Measurements from ENCODE around the gene SLC9A9.

SLC9A9 gene

GRCh38 chr3:143471705-143472104 is 376.6 kb downstream of the SLC9A9 start:
- whole genome bisulfite sequencing (ENCODE audit: extremely low coverage, insufficient coverage, insufficient read length) = no CpG with 5 or more reads among the region's 2 CpGs
- no peak overlapping the region for H2AK5ac ChIP-seq (ENCODE audit: low read length)
- no peak overlapping the region for H2AFZ ChIP-seq (ENCODE audit: insufficient read depth, low read length, poor library complexity)
- H2BK5ac ChIP-seq (ENCODE audit: low read depth, low read length, poor library complexity) = no peak overlapping the region
- H4K8ac ChIP-seq (ENCODE audit: low read depth, low read length) = no peak overlapping the region
- H3K79me1 ChIP-seq (ENCODE audit: low read length) = no peaks in the 10 kb centered on the region
- H3K9me3 ChIP-seq (ENCODE audit: insufficient read depth, low read depth, low read length) = no peaks in the 10 kb centered on the region
- no peak for DNase-seq
- H4K91ac ChIP-seq (ENCODE audit: low read depth, low read length) = no peak overlapping the region
- no peaks in the 10 kb centered on the region for H3K4me1 ChIP-seq (ENCODE audit: control insufficient read depth in 1 of 2, insufficient read depth in 2 of 2, low read length in 2 of 2)
- H3K4me2 ChIP-seq (ENCODE audit: low read length) = no peak overlapping the region
- no peak overlapping the region for H3K4me3 ChIP-seq (ENCODE audit: low read depth, low read length)
- H3K4ac ChIP-seq (ENCODE audit: low read depth, low read length) = no peak overlapping the region
- H2BK120ac ChIP-seq (ENCODE audit: insufficient read depth, low read length, poor library complexity) = no peak overlapping the region
- H3K79me2 ChIP-seq (ENCODE audit: control insufficient read depth, insufficient read depth, low read length, poor library complexity) = no peaks in the 10 kb centered on the region
- no peak overlapping the region for H3K9ac ChIP-seq (ENCODE audit: low read length)
- H3K18ac ChIP-seq (ENCODE audit: low read length) = no peak overlapping the region
- no peak overlapping the region for H4K12ac ChIP-seq (ENCODE audit: low read depth, low read length)
- no peaks in the 10 kb centered on the region for H3K27me3 ChIP-seq (ENCODE audit: insufficient read depth, low read length)
- no peak overlapping the region for H3K23ac ChIP-seq (ENCODE audit: low read length)
- H2BK12ac ChIP-seq (ENCODE audit: low read length) = no peak overlapping the region
- no peak overlapping the region for H3K27ac ChIP-seq (ENCODE audit: low read depth, low read length)
- H3K14ac ChIP-seq (ENCODE audit: low read length) = no peak overlapping the region
- H3K36me3 ChIP-seq (ENCODE audit: control insufficient read depth in 1 of 2, insufficient read depth in 2 of 2, low read length in 2 of 2) = no peaks in the 10 kb centered on the region

- H3K14ac ChIP-seq (ENCODE audit: low read length) = no peak overlapping the region
- H2AFZ ChIP-seq (ENCODE audit: insufficient read depth, low read length, poor library complexity) = no peak overlapping the region
- H4K91ac ChIP-seq (ENCODE audit: low read depth, low read length) = no peak overlapping the region
- WGBS (ENCODE audit: extremely low coverage, insufficient coverage, insufficient read length) = no CpG with 5 or more reads among the region's 5 CpGs
- no peak overlapping the region for H4K12ac ChIP-seq (ENCODE audit: low read depth, low read length)
- no peak overlapping the region for H3K4me3 ChIP-seq (ENCODE audit: low read depth, low read length)
- H3K23ac ChIP-seq (ENCODE audit: low read length) = no peak overlapping the region
- H3K79me2 ChIP-seq (ENCODE audit: control insufficient read depth, insufficient read depth, low read length, poor library complexity) = no peaks in the 10 kb centered on the region
- no peak overlapping the region for H3K27ac ChIP-seq (ENCODE audit: low read depth, low read length)
- no peak overlapping the region for H3K4ac ChIP-seq (ENCODE audit: low read depth, low read length)
- H4K8ac ChIP-seq (ENCODE audit: low read depth, low read length) = no peak overlapping the region
- H3K79me1 ChIP-seq (ENCODE audit: low read length) = no peaks in the 10 kb centered on the region
- no peaks in the 10 kb centered on the region for H3K36me3 ChIP-seq (ENCODE audit: control insufficient read depth in 1 of 2, insufficient read depth in 2 of 2, low read length in 2 of 2)
- DNase-seq = no peak
- no peak overlapping the region for H2BK5ac ChIP-seq (ENCODE audit: low read depth, low read length, poor library complexity)
- H3K4me2 ChIP-seq (ENCODE audit: low read length) = no peak overlapping the region
- H3K27me3 ChIP-seq (ENCODE audit: insufficient read depth, low read length) = no peaks in the 10 kb centered on the region
- H3K4me1 ChIP-seq (ENCODE audit: control insufficient read depth in 1 of 2, insufficient read depth in 2 of 2, low read length in 2 of 2) = no peaks in the 10 kb centered on the region
- no peak overlapping the region for H3K18ac ChIP-seq (ENCODE audit: low read length)
- H3K9me3 ChIP-seq (ENCODE audit: insufficient read depth, low read depth, low read length) = no peaks in the 10 kb centered on the region
- H2AK5ac ChIP-seq (ENCODE audit: low read length) = no peak overlapping the region
- no peak overlapping the region for H2BK12ac ChIP-seq (ENCODE audit: low read length)
- H3K9ac ChIP-seq (ENCODE audit: low read length) = no peak overlapping the region
- no peak overlapping the region for H2BK120ac ChIP-seq (ENCODE audit: insufficient read depth, low read length, poor library complexity)
These were observed 379.1 kb downstream of the SLC9A9 start for GRCh38 chr3:143469159-143469558.

- Histone ChIP-seq H3K14ac (ENCODE audit: low read length) (no peak overlapping the region), H3K9me3 (ENCODE audit: insufficient read depth, low read depth, low read length) (no peaks in the 10 kb centered on the region), H4K12ac (ENCODE audit: low read depth, low read length) (no peak overlapping the region), H3K23ac (ENCODE audit: low read length) (no peak overlapping the region), H4K8ac (ENCODE audit: low read depth, low read length) (no peak overlapping the region), H2BK5ac (ENCODE audit: low read depth, low read length, poor library complexity) (no peak overlapping the region), H3K79me1 (ENCODE audit: low read length) (no peaks in the 10 kb centered on the region), H3K4me2 (ENCODE audit: low read length) (no peak overlapping the region), H3K36me3 (ENCODE audit: control insufficient read depth in 1 of 2, insufficient read depth in 2 of 2, low read length in 2 of 2) (no peaks in the 10 kb centered on the region), H3K79me2 (ENCODE audit: control insufficient read depth, insufficient read depth, low read length, poor library complexity) (no peaks in the 10 kb centered on the region), H2AK5ac (ENCODE audit: low read length) (no peak overlapping the region), H2BK12ac (ENCODE audit: low read length) (no peak overlapping the region), H3K27ac (ENCODE audit: low read depth, low read length) (no peak overlapping the region), H2BK120ac (ENCODE audit: insufficient read depth, low read length, poor library complexity) (no peak overlapping the region), H3K4me3 (ENCODE audit: low read depth, low read length) (no peak overlapping the region), H4K91ac (ENCODE audit: low read depth, low read length) (no peak overlapping the region), H3K27me3 (ENCODE audit: insufficient read depth, low read length) (no peaks in the 10 kb centered on the region), H3K9ac (ENCODE audit: low read length) (no peak overlapping the region), H2AFZ (ENCODE audit: insufficient read depth, low read length, poor library complexity) (no peak overlapping the region), H3K4me1 (ENCODE audit: control insufficient read depth in 1 of 2, insufficient read depth in 2 of 2, low read length in 2 of 2) (no peaks in the 10 kb centered on the region), H3K4ac (ENCODE audit: low read depth, low read length) (no peak overlapping the region), H3K18ac (ENCODE audit: low read length) (no peak overlapping the region)
- no CpG with 5 or more reads among the region's 1 CpG for WGBS (ENCODE audit: extremely low coverage, insufficient coverage, insufficient read length)
- no peak for DNase-seq
These were observed 382.6 kb downstream of the SLC9A9 start for GRCh38 chr3:143465666-143466065.

- no peak overlapping the region for H2BK12ac ChIP-seq (ENCODE audit: low read length)
These were observed 383.4 kb downstream of the SLC9A9 start for GRCh38 chr3:143464850-143465249.

More at GRCh38 chr3:143464850-143465249, 383.4 kb downstream of the SLC9A9 start:
- Histone ChIP-seq H2BK5ac (ENCODE audit: low read depth, low read length, poor library complexity) (no peak overlapping the region), H2BK120ac (ENCODE audit: insufficient read depth, low read length, poor library complexity) (no peak overlapping the region), H4K8ac (ENCODE audit: low read depth, low read length) (no peak overlapping the region), H2AK5ac (ENCODE audit: low read length) (no peak overlapping the region), H4K12ac (ENCODE audit: low read depth, low read length) (no peak overlapping the region), H3K9me3 (ENCODE audit: insufficient read depth, low read depth, low read length) (no peaks in the 10 kb centered on the region), H4K91ac (ENCODE audit: low read depth, low read length) (no peak overlapping the region), H3K36me3 (ENCODE audit: control insufficient read depth in 1 of 2, insufficient read depth in 2 of 2, low read length in 2 of 2) (no peaks in the 10 kb centered on the region), H3K79me2 (ENCODE audit: control insufficient read depth, insufficient read depth, low read length, poor library complexity) (no peaks in the 10 kb centered on the region), H3K14ac (ENCODE audit: low read length) (no peak overlapping the region), H2AFZ (ENCODE audit: insufficient read depth, low read length, poor library complexity) (no peak overlapping the region), H3K27ac (ENCODE audit: low read depth, low read length) (no peak overlapping the region), H3K4me2 (ENCODE audit: low read length) (no peak overlapping the region), H3K18ac (ENCODE audit: low read length) (no peak overlapping the region), H3K4ac (ENCODE audit: low read depth, low read length) (no peak overlapping the region), H3K4me3 (ENCODE audit: low read depth, low read length) (no peak overlapping the region), H3K23ac (ENCODE audit: low read length) (no peak overlapping the region), H3K9ac (ENCODE audit: low read length) (no peak overlapping the region), H3K27me3 (ENCODE audit: insufficient read depth, low read length) (no peaks in the 10 kb centered on the region), H3K4me1 (ENCODE audit: control insufficient read depth in 1 of 2, insufficient read depth in 2 of 2, low read length in 2 of 2) (no peaks in the 10 kb centered on the region), H3K79me1 (ENCODE audit: low read length) (no peaks in the 10 kb centered on the region)
- no peak for DNase-seq
- WGBS (ENCODE audit: extremely low coverage, insufficient coverage, insufficient read length) = no CpG with 5 or more reads among the region's 2 CpGs
